ENCODE measurements around the gene OR6B2.
"Not testable (repeated sequence)": the region's sequence is repeated elsewhere in the genome, so short reads cannot be mapped to it uniquely, and the experiment has no call there.

Gene OR6B2

GRCh38 chr2:240052524-240052923 lies 22.3 kb upstream of the OR6B2 start:
- TF ChIP-seq CTCF (conservative IDR thresholded peaks at IDR 0.05; ENCODE audit: low read depth, low read length) = no peak
- H3K4me3 ChIP-seq (ENCODE audit: low read length) = no peak overlapping the region
- no peak for DNase-seq (ENCODE audit: low read depth)

- DNase-seq (ENCODE audit: low read depth) = no peak
- H3K4me3 ChIP-seq (ENCODE audit: low read length) = no peak overlapping the region
- no peak for TF ChIP-seq CTCF (conservative IDR thresholded peaks at IDR 0.05; ENCODE audit: low read depth, low read length)
Observed at GRCh38 chr2:240051697-240052096, 21.5 kb upstream of the OR6B2 start.

DNA sequence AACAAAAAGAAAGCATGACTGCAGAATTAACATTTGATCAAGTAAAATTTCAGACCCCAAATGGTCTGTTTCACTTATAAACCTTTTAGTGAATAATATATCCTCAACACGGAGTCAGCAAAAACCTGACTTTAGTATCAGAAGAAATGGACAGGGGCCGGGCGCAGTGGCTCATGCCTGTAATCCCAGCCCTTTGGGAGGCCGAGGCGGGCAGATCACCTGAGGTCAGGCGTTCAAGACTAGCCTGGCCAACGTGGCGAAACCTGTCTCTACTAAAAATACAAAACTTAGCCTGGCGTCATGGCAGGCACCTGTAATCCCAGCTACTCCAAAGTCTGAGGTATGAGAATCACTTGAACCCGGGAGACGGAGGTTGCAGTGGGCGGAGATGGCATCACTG lies 20.0 kb upstream of the OR6B2 start:
- no peak for DNase-seq (ENCODE audit: low read depth)
- no peak for TF ChIP-seq CTCF (conservative IDR thresholded peaks at IDR 0.05; ENCODE audit: low read depth, low read length)
- no peak overlapping the region for H3K4me3 ChIP-seq (ENCODE audit: low read length)

DNA sequence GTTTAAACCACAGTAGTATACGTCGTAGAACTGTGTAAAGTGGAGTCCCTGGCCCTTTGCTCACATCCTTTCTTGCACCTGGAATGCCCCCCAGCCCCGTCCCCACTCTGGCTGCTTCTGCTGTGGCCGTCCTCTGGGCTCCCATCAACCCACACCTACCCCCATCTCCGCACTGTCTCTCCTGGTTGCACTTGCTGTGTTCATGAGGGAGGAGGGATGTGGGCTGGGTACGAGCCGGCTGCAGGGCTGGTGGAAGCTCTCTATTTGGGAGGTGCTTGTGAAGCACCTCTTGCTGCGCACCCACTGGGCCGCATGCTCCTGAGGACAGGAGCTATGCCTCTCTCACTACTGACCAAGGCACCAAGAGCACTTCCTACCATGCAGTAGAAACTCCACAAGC lies 18.0 kb upstream of the OR6B2 start:
- no peak for TF ChIP-seq CTCF (conservative IDR thresholded peaks at IDR 0.05; ENCODE audit: low read depth, low read length)
- no peak overlapping the region for H3K4me3 ChIP-seq (ENCODE audit: low read length)

DNA sequence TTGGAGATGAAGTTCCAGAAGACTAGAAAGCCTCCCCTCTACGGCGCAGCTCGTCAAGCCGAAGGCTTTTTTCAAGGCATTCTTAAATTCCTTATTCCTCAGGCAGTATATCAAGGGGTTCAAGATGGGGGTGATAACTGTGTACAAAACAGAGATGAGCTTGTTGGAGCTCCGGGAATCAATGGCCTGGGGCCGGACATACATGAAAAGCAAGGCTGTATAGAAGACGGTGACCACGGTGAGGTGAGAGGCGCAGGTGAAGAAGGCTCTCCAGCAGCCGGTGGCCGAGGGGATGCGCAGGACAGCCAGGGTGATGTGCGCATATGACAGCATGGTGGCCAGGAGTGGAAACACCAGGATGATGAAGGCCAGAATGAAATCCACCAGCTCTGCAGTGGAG lies 14.9 kb upstream of the OR6B2 start:
- no peak for TF ChIP-seq CTCF (conservative IDR thresholded peaks at IDR 0.05; ENCODE audit: low read depth, low read length)
- H3K4me3 ChIP-seq (ENCODE audit: low read length) = no peak overlapping the region
- DNase-seq (ENCODE audit: low read depth) = no peak

More for the DNA sequence above, 18.0 kb upstream of the OR6B2 start:
- no peak for DNase-seq (ENCODE audit: low read depth)

- not testable (repeated sequence) for DNase-seq (ENCODE audit: low read depth); H3K4me3 ChIP-seq (ENCODE audit: low read length)
Observed at GRCh38 chr2:240044096-240044495, 13.9 kb upstream of the OR6B2 start.

DNA sequence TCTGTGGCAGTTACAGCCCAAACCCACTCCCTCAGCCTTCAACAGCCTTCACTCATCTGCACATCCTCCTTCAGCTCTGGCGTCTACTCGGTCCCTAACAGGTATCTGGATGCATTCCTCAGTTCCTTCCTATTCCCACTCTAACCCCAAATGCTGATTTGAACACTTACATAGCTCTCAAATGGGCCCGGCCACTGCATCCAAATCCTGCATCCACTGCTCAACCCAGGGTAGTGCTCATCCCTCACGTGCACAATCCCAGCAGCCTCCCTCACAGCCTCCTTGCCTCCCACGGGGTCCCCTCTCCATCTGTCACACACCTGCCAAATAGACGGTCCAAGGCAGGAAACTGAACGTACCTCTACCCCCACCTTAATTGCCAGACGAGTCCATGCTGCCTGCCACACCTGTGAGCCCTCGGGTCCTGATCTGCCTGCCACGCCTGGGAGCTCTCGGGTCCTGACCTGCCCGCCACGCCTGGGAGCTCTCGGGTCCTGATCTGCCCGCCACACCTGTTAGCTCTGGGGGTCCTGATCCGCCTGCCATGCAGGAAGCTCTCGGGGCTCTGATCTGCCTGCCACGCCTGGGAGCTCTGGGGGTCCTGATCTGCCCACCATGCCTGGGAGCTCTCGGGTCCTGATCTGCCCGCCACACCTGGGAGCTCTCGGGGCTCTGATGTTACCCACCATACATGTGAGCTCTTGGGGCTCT lies 13.2 kb upstream of the OR6B2 start:
- no peak for DNase-seq (ENCODE audit: low read depth)
- TF ChIP-seq CTCF (conservative IDR thresholded peaks at IDR 0.05; ENCODE audit: low read depth, low read length) = no peak
- H3K4me3 ChIP-seq (ENCODE audit: low read length) = no peak overlapping the region
